Central memory CD4-positive, alpha-beta T cell (primary cell): Measurements from ENCODE around the gene PPP2R5C.
A peak's percentile ranks its signal among the peaks of the same experiment; 100 is the strongest.

Experiments
- DNase-seq: peaks from one replicate; pipeline ENCODE4 v3.0.0; 2022

Gene PPP2R5C

DNA sequence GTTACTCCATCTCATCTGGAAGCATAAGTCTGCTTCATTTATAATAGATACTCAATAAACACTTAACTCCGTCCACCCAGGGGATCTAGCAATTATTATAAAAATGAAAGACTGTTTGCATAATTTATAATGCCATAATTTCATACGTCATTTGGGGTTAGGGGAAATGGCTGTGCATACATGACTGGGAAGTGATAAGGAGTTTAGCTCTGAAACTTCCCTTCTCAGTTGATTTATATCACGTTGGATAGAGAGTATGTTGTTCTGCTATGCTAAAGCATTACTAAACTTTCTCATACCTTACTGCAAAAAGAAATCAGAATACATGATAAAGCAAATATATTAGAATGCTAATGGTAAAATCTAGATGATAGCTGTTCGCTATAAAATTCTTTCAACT is 112.5 kb downstream of the PPP2R5C start:
- DNase-seq, result no peak

GRCh38 chr14:101875041-101875726 is 113.7 kb downstream of the PPP2R5C start:
- DNase-seq, result no peak

- DNase-seq, result no peak
These were observed 114.4 kb downstream of the PPP2R5C start for GRCh38 chr14:101875727-101876554.

GRCh38 chr14:101876555-101876938 is 115.0 kb downstream of the PPP2R5C start:
- DNase-seq, result peak; percentile 85

DNA sequence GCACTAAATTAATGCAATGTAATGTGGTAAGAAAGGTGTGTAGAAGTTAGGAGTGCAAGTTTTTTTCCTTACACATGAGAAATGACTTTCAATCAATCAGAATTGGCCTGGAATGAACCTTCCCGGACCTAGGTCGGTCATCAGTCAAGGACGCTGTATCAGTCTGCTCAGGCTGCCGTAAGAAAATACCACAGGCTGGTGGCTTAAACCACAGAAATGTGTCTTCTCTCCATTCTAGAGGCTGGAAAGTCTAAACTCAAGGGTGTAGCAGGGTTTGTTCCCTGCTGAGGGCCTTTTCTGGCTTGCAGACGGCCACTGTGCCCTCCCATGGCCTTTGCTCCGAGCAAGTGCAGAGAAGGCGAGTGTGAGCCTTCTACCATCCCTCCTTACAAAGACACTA is 116.3 kb downstream of the PPP2R5C start:
- no peak for DNase-seq

DNA sequence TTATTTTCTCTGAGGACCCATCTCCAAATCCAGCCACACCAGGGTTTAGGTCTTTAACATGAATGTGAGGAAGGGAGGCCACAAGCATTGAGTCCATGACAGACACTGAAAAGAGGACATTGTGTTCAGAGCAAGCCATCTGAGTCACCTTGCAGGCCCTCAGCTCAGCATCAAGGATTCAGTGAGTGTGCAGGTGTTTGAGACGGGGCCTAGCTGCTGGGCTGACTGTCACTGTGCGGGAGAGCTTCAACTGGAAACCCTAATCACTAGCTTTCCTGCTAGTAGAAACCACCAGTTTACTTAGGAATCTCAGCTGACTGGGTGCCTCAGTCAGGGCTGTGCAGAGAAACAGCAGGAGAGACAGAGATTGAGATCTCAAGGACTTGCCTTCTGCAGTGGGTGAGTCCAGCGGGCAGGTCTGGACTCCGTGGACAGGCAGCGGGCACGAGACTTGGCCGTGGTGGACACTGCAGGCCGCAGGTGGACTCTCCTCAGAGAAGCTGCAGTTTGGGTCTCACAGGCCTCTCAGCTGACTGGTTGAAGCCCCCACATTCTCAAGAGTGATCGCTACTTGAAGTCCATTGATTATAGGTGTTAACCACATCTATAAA is 116.8 kb downstream of the PPP2R5C start:
- DNase-seq, result no peak

DNA sequence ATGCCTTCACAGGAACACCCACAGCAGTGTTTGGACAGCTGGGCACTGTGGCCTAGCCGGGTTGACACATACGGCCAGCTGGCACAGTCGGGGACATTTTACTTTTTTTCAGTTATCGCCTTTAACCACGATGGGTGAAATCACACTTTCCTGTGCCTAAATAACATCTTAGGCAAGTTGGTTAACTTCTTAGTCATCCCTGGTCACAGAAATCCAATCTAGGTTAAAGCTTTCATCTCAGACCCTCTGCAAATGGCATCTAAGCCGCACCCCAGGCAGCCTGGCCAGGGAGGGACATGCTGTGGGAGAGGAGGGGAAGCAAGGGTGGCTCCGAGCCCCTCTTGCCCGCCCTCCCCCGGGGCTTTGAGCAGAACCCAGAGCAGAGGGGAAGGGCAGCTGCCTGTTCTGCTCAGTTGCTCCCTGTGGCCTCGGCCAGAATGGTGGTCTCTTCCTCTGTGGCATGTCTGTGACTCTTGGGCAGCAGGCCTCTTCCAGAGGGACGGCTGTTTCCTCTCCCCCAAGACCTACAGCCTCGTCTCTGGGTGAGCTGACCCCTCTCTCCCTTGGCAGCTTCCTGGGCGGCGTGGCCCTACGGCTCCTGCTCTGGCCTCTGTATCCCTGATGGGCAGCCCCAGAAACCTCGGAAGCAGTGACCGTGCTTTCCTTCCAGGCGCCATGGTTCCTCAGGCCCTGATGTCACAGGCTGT is 117.5 kb downstream of the PPP2R5C start:
- DNase-seq, result no peak

- no peak for DNase-seq
These were observed 118.2 kb downstream of the PPP2R5C start for GRCh38 chr14:101879529-101880336.

DNA sequence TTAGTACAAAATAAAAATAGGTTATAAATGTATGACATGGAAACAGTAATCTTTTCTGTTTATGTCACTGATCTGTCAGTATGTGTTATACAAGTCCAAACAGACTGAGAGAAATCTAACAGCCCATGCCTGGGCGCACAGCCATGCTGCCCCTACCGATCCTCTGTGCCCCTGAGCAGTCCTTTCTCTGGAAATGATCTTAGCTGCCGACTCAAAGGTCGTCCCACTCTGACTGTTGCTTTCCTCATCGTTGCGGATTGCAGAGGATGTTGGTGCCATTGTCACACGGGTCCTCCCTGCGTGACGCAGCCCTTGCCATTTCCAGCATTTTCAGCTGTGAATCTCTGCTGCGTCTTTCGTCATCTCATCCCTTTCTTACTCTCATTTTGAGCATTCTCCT is 119.9 kb downstream of the PPP2R5C start:
- no peak for DNase-seq

- DNase-seq, result no peak
These were observed 120.8 kb downstream of the PPP2R5C start for GRCh38 chr14:101882141-101882935.

GRCh38 chr14:101884089-101884933 is 122.8 kb downstream of the PPP2R5C start:
- no peak for DNase-seq

DNA sequence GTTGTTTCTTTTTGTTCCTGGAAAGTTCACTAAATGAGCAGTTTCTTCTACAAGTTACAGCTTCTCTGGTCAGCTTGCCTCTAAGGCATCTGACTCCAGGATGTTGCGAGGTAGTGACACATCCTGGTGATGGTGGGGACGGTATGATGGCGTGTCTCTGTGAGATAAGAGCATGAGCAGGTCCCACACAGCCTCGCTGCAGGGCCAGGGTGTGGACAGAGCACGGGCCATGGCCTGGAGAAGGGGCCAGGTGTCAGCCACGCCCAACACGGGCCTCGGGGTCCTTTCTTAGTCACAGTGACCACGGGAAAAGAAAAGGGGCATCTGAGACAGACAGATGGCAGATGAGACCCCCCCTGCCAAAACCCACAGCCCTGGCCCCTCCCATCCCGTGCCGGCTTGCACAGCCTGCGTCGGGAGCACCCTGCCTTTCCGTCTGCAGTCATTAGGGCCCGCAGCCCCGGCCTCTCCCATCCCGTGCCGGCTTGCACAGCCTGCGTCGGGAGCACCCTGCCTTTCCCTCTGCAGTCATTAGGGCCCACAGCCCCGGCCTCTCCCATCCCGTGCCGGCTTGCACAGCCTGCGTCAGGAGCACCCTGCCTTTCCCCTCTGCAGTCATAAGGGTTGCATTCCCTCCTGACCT is 123.5 kb downstream of the PPP2R5C start:
- DNase-seq, result no peak

GRCh38 chr14:101887219-101887618 is 125.7 kb downstream of the PPP2R5C start:
- DNase-seq, result no peak

DNA sequence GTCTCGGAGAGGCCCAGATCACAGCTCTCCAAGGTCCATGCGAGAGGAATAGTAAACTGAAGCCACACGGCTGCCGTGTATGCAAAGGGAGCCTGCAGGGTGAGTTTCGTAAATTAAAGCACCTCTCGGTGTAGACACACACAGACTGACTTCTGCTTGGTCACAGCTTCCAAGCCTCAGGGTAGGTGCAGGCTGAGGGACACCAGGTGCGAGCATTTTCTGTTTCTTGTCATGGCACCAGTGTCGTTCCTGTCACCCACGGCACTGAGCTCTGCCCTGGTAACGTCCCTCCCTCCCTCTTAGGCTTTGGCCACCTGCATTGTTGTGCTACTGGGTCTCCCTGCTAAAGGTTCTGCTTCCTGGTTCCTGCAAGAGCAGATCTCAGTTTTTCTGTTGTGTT is 126.7 kb downstream of the PPP2R5C start:
- DNase-seq, result no peak

DNA sequence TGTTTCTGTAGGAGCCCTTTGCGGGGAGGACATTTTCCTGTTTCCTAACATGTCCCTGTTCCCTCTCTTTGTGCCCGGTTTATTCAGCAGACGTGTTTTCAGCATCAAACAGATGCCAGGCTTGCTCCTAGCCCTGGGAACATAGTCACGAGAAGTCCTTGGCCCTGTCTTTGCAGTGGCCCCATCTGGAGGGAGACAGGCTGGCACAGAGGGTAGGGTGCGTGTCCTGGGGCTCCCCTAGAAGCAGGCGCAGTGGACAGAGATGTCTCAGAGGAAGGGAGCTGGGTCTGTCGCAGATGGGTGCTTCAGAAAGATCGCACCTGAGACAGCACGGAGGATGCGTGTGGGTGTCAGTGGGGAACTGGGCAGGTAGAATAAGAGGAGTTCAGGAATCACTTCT is 127.9 kb downstream of the PPP2R5C start:
- no peak for DNase-seq

DNA sequence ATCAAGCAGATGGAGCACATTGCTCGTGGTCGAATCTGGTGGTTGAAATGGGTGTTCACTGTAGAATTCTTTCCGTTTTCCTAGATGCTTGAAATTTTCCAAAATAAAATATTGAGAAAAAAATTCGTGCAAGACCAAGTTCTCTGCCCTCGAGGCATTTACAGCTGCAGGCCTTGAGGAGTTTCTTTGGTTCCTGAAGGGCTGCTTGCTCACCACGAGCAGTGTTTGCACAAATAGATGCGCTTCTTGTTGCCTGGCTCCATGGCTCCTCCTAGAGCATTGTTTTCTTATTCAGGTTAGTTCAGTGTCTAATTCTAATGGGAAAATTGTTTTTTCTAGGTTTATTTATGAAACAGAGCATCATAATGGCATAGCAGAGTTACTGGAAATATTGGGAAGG is 128.4 kb downstream of the PPP2R5C start:
- DNase-seq, result no peak

GRCh38 chr14:101891471-101891870 is 130.0 kb downstream of the PPP2R5C start:
- DNase-seq, result no peak

GRCh38 chr14:101893759-101894158 is 132.2 kb downstream of the PPP2R5C start:
- no peak for DNase-seq

DNA sequence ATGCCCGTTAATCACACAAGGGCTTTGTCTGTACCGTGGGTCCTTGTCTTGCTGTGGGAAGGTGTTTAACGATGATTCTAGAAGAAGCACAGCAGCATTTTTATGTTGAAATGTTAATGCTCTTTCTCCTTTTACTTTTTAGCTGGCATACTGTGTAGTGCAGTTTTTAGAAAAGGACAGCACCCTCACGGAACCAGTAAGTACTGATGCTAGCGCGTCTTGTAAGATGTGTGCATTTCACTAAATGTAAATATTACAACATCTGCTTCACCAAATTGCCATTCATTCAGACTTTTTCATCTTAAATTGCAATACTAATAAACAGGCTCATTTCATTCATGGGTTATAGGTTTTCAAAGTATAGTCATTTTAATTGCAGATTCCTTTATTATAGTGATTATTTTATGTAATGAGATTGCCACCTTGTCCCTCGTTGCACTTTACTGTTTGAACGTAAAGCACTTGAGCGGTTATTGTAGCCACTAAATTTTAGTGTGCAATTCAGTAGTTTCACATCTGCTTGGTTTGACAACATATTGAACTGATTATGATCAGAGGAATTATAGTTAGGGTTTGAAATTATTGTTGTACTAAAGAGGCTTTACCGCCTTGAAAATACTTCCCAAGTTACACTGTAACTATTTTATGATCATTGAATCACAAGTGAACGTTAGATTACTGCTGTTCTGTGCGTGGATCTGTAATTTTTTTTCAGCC is 133.0 kb downstream of the PPP2R5C start:
- no peak for DNase-seq
